SK-N-MC (cell line): Measurements from ENCODE around the gene CSRP2.

Source experiments
- DNase-seq: peaks from one replicate; pipeline ENCODE4 v3.0.0-alpha.2; 2011; ENCODE audit warnings: low read depth, low spot score
- H3K27ac ChIP-seq: fragments of 200-600 bp; sonication (generic); 2 replicates; pipeline ENCODE4 v1.5.1; 2016; ENCODE audit warnings: mixed run types
- H3K36me3 ChIP-seq: fragments of 200-600 bp; sonication (generic); 2 replicates; pipeline ENCODE4 v1.6.1; 2017; ENCODE audit warnings: antibody characterized with exemption, low read length, mixed read lengths; ENCODE audit not compliant: insufficient read depth
- H3K4me3 ChIP-seq: fragments of 200-600 bp; sonication (generic); 2 replicates; pipeline ENCODE4 v1.5.1; 2016
- H3K9ac ChIP-seq: fragments of 200-600 bp; sonication (generic); 2 replicates; pipeline ENCODE4 v1.8.0; 2017; ENCODE audit warnings: mixed run types, mixed read lengths; ENCODE audit not compliant: insufficient read length
- H3K9me3 ChIP-seq: fragments of 200-600 bp; sonication (generic); 2 replicates; pipeline ENCODE4 v1.6.1; 2017; ENCODE audit warnings: low read depth, mild to moderate bottlenecking, antibody characterized with exemption, low read length, moderate library complexity, mixed read lengths
- EZH2 ChIP-seq: fragments of 200-600 bp; sonication (generic); IDR thresholded peaks from one replicate; pipeline ENCODE4 v1.6.1; 2017; ENCODE audit warnings: antibody characterized with exemption
- FOXP2 ChIP-seq: optimal IDR thresholded peaks from 2 replicates; pipeline ENCODE3; 2011; ENCODE audit warnings: mild to moderate bottlenecking, moderate library complexity; ENCODE audit not compliant: insufficient read depth; ENCODE audit errors: extremely low read length, control extremely low read depth
- POLR2AphosphoS5 ChIP-seq: IDR thresholded peaks from 2 replicates; pipeline ENCODE4 v1.6.1; 2012; ENCODE audit warnings: mild to moderate bottlenecking, low read depth, low read length, borderline replicate concordance

The CSRP2 gene

GRCh38 chr12:76916170-76916540 is 37.3 kb upstream of the CSRP2 start:
- H3K36me3 ChIP-seq = no peaks in the 10 kb centered on the region
- no peak overlapping the region for H3K27ac ChIP-seq
- no peaks in the 10 kb centered on the region for H3K9me3 ChIP-seq
- TF ChIP-seq EZH2 (no peak), FOXP2 (no peak), POLR2AphosphoS5 (no peak)
- DNase-seq = no peak
- H3K4me3 ChIP-seq = no peak overlapping the region
- H3K9ac ChIP-seq = no peak overlapping the region

- no peak overlapping the region for H3K9ac ChIP-seq
- H3K4me3 ChIP-seq = no peak overlapping the region
- TF ChIP-seq EZH2 (no peak), FOXP2 (no peak), POLR2AphosphoS5 (no peak)
- no peak for DNase-seq
- H3K27ac ChIP-seq = no peak overlapping the region
- H3K36me3 ChIP-seq = no peaks in the 10 kb centered on the region
- H3K9me3 ChIP-seq = no peaks in the 10 kb centered on the region
Measured at GRCh38 chr12:76915361-76916169, 36.7 kb upstream of the CSRP2 start.

- Histone ChIP-seq H3K27ac (no peak overlapping the region), H3K9ac (no peak overlapping the region)
Measured at GRCh38 chr12:76914102-76914859, 35.5 kb upstream of the CSRP2 start.

GRCh38 chr12:76909290-76909689 is 30.5 kb upstream of the CSRP2 start:
- no peaks in the 10 kb centered on the region for H3K36me3 ChIP-seq
- H3K9ac ChIP-seq = no peak overlapping the region
- no peak overlapping the region for H3K27ac ChIP-seq
- no peak overlapping the region for H3K4me3 ChIP-seq
- no peaks in the 10 kb centered on the region for H3K9me3 ChIP-seq
- no peak for DNase-seq
- TF ChIP-seq POLR2AphosphoS5 (no peak), FOXP2 (no peak)

More at GRCh38 chr12:76914102-76914859, 35.5 kb upstream of the CSRP2 start:
- TF ChIP-seq POLR2AphosphoS5 (no peak), EZH2 (no peak), FOXP2 (no peak)
- Histone ChIP-seq H3K4me3 (no peak overlapping the region), H3K36me3 (no peaks in the 10 kb centered on the region), H3K9me3 (no peaks in the 10 kb centered on the region)
- no peak for DNase-seq

- DNase-seq = no peak
- no peak overlapping the region for H3K9ac ChIP-seq
- H3K4me3 ChIP-seq = no peak overlapping the region
- H3K36me3 ChIP-seq = no peaks in the 10 kb centered on the region
- no peak overlapping the region for H3K27ac ChIP-seq
- no peaks in the 10 kb centered on the region for H3K9me3 ChIP-seq
- TF ChIP-seq EZH2 (no peak), FOXP2 (no peak), POLR2AphosphoS5 (no peak)
Measured at GRCh38 chr12:76908303-76909017, 29.6 kb upstream of the CSRP2 start.

- Histone ChIP-seq H3K36me3 (no peaks in the 10 kb centered on the region), H3K4me3 (no peak overlapping the region), H3K27ac (peak overlapping the region; percentile 45; the same call in 1 of the 2 replicates), H3K9ac (no peak overlapping the region), H3K9me3 (no peaks in the 10 kb centered on the region)
- no peak for DNase-seq
- no peak for TF ChIP-seq FOXP2
- no peak for TF ChIP-seq EZH2
- TF ChIP-seq POLR2AphosphoS5 = no peak
Measured at GRCh38 chr12:76901628-76902380, 23.0 kb upstream of the CSRP2 start.

- H3K4me3 ChIP-seq = no peak overlapping the region
- no peak overlapping the region for H3K9ac ChIP-seq
- H3K9me3 ChIP-seq = no peaks in the 10 kb centered on the region
- no peaks in the 10 kb centered on the region for H3K36me3 ChIP-seq
- TF ChIP-seq FOXP2 (no peak), EZH2 (no peak), POLR2AphosphoS5 (no peak)
- no peak overlapping the region for H3K27ac ChIP-seq
- DNase-seq = no peak
Measured at GRCh38 chr12:76899522-76899921, 20.7 kb upstream of the CSRP2 start.

- TF ChIP-seq EZH2 (no peak), POLR2AphosphoS5 (no peak), FOXP2 (no peak)
- Histone ChIP-seq H3K4me3 (no peak overlapping the region), H3K9ac (no peak overlapping the region), H3K9me3 (no peaks in the 10 kb centered on the region), H3K27ac (no peak overlapping the region), H3K36me3 (no peaks in the 10 kb centered on the region)
- DNase-seq = no peak
Measured at GRCh38 chr12:76898442-76898841, 19.6 kb upstream of the CSRP2 start.

- no peak overlapping the region for H3K4me3 ChIP-seq
- no peaks in the 10 kb centered on the region for H3K9me3 ChIP-seq
- no peak overlapping the region for H3K27ac ChIP-seq
- no peak for DNase-seq
- H3K36me3 ChIP-seq = no peaks in the 10 kb centered on the region
- no peak overlapping the region for H3K9ac ChIP-seq
- TF ChIP-seq FOXP2 (no peak), POLR2AphosphoS5 (no peak), EZH2 (no peak)
Measured at GRCh38 chr12:76896274-76896673, 17.5 kb upstream of the CSRP2 start.
